Mesodermal cell (in vitro differentiated cells): ENCODE measurements around the gene ADAMTS2.

Experiments
- H3K27ac ChIP-seq: 2 replicates; pipeline ENCODE4 v1.7.0; 2013; ENCODE audit warnings: mild to moderate bottlenecking, low read depth, low read length, moderate library complexity; ENCODE audit not compliant: severe bottlenecking
- H3K36me3 ChIP-seq: 2 replicates; pipeline ENCODE4 v1.7.1; 2013; ENCODE audit warnings: mild to moderate bottlenecking, low read length, moderate library complexity; ENCODE audit not compliant: control insufficient read depth, insufficient read depth
- H3K4me1 ChIP-seq: one replicate; pipeline ENCODE4 v1.7.1; 2013; ENCODE audit warnings: mild to moderate bottlenecking, low read length; ENCODE audit not compliant: insufficient read depth, control insufficient read depth, poor library complexity, severe bottlenecking
- H3K4me3 ChIP-seq: 2 replicates; pipeline ENCODE4 v1.7.0; 2013; ENCODE audit warnings: low read length, control low read depth, mild to moderate bottlenecking; ENCODE audit not compliant: insufficient read depth, poor library complexity, severe bottlenecking; ENCODE audit errors: extremely low read depth
- H3K9me3 ChIP-seq: 2 replicates; pipeline ENCODE4 v1.7.1; 2013; ENCODE audit warnings: mild to moderate bottlenecking, low read length, moderate library complexity; ENCODE audit not compliant: control insufficient read depth
- WGBS, 2 experiments: methylation state at CpG; one replicate each; pipeline ENCODE4 v1.1.5; 2013; ENCODE audit warnings: missing lambda C conversion rate in 2 of 2; ENCODE audit not compliant: insufficient coverage in 2 of 2; 5-methylcytosine and 5-hydroxymethylcytosine counted together

Gene ADAMTS2

GRCh38 chr5:179212870-179213269 is 132.4 kb downstream of the ADAMTS2 start:
- peaks cover 5% of the 10 kb centered on the region for H3K4me1 ChIP-seq
- H3K4me3 ChIP-seq, result no peak overlapping the region
- no peaks in the 10 kb centered on the region for H3K9me3 ChIP-seq
- no peak overlapping the region for H3K27ac ChIP-seq
- WGBS, 2 experiments, result 47 to 58% methylated on average over 7 to 10 of the region's 10 CpGs
- no peaks in the 10 kb centered on the region for H3K36me3 ChIP-seq

- 83 to 93% methylated on average over 9 to 12 of the region's 12 CpGs for WGBS, 2 experiments
- Histone ChIP-seq H3K27ac (no peak overlapping the region), H3K9me3 (no peaks in the 10 kb centered on the region), H3K4me1 (peaks cover 5% of the 10 kb centered on the region), H3K36me3 (no peaks in the 10 kb centered on the region), H3K4me3 (no peak overlapping the region)
Observed at GRCh38 chr5:179211631-179212030, 133.6 kb downstream of the ADAMTS2 start.

- H3K36me3 ChIP-seq, result no peaks in the 10 kb centered on the region
- H3K4me1 ChIP-seq, result peaks cover 5% of the 10 kb centered on the region
- no peak overlapping the region for H3K4me3 ChIP-seq
- 93 to 97% methylated on average over 3 of the region's 3 CpGs for WGBS, 2 experiments
- H3K27ac ChIP-seq, result no peak overlapping the region
- no peaks in the 10 kb centered on the region for H3K9me3 ChIP-seq
Observed at GRCh38 chr5:179211068-179211467, 134.2 kb downstream of the ADAMTS2 start.

GRCh38 chr5:179210478-179210877 is 134.8 kb downstream of the ADAMTS2 start:
- Histone ChIP-seq H3K36me3 (no peaks in the 10 kb centered on the region), H3K27ac (no peak overlapping the region), H3K4me3 (no peak overlapping the region), H3K9me3 (no peaks in the 10 kb centered on the region), H3K4me1 (peaks cover 5% of the 10 kb centered on the region)
- 92 to 94% methylated on average over 3 to 6 of the region's 6 CpGs for WGBS, 2 experiments

- no peak overlapping the region for H3K4me3 ChIP-seq
- no peak overlapping the region for H3K27ac ChIP-seq
- H3K36me3 ChIP-seq, result no peaks in the 10 kb centered on the region
- peaks cover 5% of the 10 kb centered on the region for H3K4me1 ChIP-seq
- no peaks in the 10 kb centered on the region for H3K9me3 ChIP-seq
- WGBS, 2 experiments, result 87 to 91% methylated on average over 9 to 11 of the region's 20 CpGs
Observed at GRCh38 chr5:179209359-179210150, 135.7 kb downstream of the ADAMTS2 start.

GRCh38 chr5:179208706-179209358 is 136.4 kb downstream of the ADAMTS2 start:
- Histone ChIP-seq H3K4me3 (no peak overlapping the region), H3K36me3 (no peaks in the 10 kb centered on the region), H3K4me1 (peaks cover 5% of the 10 kb centered on the region), H3K27ac (no peak overlapping the region), H3K9me3 (no peaks in the 10 kb centered on the region)
- 87 to 91% methylated on average over 15 to 17 of the region's 18 CpGs for WGBS, 2 experiments

- H3K4me3 ChIP-seq, result no peak overlapping the region
- peaks cover 5% of the 10 kb centered on the region for H3K4me1 ChIP-seq
- no peak overlapping the region for H3K27ac ChIP-seq
- WGBS, 2 experiments, result 83 to 85% methylated on average over 20 to 21 of the region's 22 CpGs
- no peaks in the 10 kb centered on the region for H3K36me3 ChIP-seq
- no peaks in the 10 kb centered on the region for H3K9me3 ChIP-seq
Observed at GRCh38 chr5:179207920-179208705, 137.1 kb downstream of the ADAMTS2 start.

- no peaks in the 10 kb centered on the region for H3K9me3 ChIP-seq
- no peak overlapping the region for H3K27ac ChIP-seq
- no peak overlapping the region for H3K4me3 ChIP-seq
- H3K36me3 ChIP-seq, result no peaks in the 10 kb centered on the region
- H3K4me1 ChIP-seq, result peaks cover 5% of the 10 kb centered on the region
- WGBS, 2 experiments, result 81 to 89% methylated on average over 19 to 20 of the region's 20 CpGs
Observed at GRCh38 chr5:179207470-179207869, 137.8 kb downstream of the ADAMTS2 start.

- Histone ChIP-seq H3K36me3 (no peaks in the 10 kb centered on the region), H3K4me3 (no peak overlapping the region), H3K4me1 (peaks cover 5% of the 10 kb centered on the region), H3K27ac (no peak overlapping the region), H3K9me3 (no peaks in the 10 kb centered on the region)
- WGBS, 2 experiments, result 88 to 91% methylated on average over 7 to 8 of the region's 8 CpGs
Observed at GRCh38 chr5:179206366-179206765, 138.9 kb downstream of the ADAMTS2 start.

- H3K4me1 ChIP-seq, result peaks cover 5% of the 10 kb centered on the region
- H3K9me3 ChIP-seq, result no peaks in the 10 kb centered on the region
- no peaks in the 10 kb centered on the region for H3K36me3 ChIP-seq
- no peak overlapping the region for H3K4me3 ChIP-seq
- H3K27ac ChIP-seq, result no peak overlapping the region
- WGBS, 2 experiments, result 79 to 90% methylated on average over 6 to 12 of the region's 12 CpGs
Observed at GRCh38 chr5:179205277-179205676, 140.0 kb downstream of the ADAMTS2 start.
